Activated naive CD8-positive, alpha-beta T cell treated with anti-CD3 and anti-CD28 coated beads, Interleukin-2, amount 10 ng/mL, durations not matched to agents 7 days and 5 days (primary cell): Measurements from ENCODE around the gene PRKAG1. TPM values are rescaled to one million over a fixed set of nuclear protein-coding genes. Genes with fewer than 3 reads are reported as not detected.

ENCODE experiments used
- ATAC-seq: fragments of 150-1000 bp; cut with Tn5 transposase; one replicate; pipeline ENCODE4 v1.10.0; 2021; ENCODE audit warnings: low read depth, moderate library complexity
- POLR2A ChIA-PET: fragments of 350-600 bp; sonication (Branson Sonifier 250); formaldehyde crosslinking; loops from one replicate; lab custom pipeline; 2021; ENCODE audit warnings: antibody characterized with exemption; lab: Charles Lee
- DNase-seq: peaks from one replicate; pipeline ENCODE4 v3.0.0; 2021
- H3K27ac Mint-ChIP-seq: one replicate; pipeline ENCODE4 v1.8.0; 2022; ENCODE audit warnings: mild to moderate bottlenecking, mixed read lengths
- H3K27me3 Mint-ChIP-seq: one replicate; pipeline ENCODE4 v1.8.0; 2022; ENCODE audit warnings: mild to moderate bottlenecking, moderate library complexity, mixed read lengths
- H3K36me3 Mint-ChIP-seq: one replicate; pipeline ENCODE4 v1.8.0; 2021; ENCODE audit warnings: mild to moderate bottlenecking, mixed read lengths
- H3K4me1 Mint-ChIP-seq: one replicate; pipeline ENCODE4 v1.8.0; 2021; ENCODE audit warnings: mixed read lengths
- H3K4me3 Mint-ChIP-seq: one replicate; pipeline ENCODE4 v1.8.0; 2022; ENCODE audit warnings: mild to moderate bottlenecking, moderate library complexity, mixed read lengths
- H3K9me3 Mint-ChIP-seq: one replicate; pipeline ENCODE4 v1.8.0; 2021; ENCODE audit warnings: mixed read lengths
- total RNA-seq, 2 experiments: library from RNA; stranded (reverse); gene quantifications; one replicate each; pipeline ENCODE4 v1.2.3, GENCODE V29; 2021

Gene PRKAG1
- total RNA-seq, 2 experiments from 2014 or later, result 50.0 to 56.6 TPM

GRCh38 chr12:48977290-48978281 lies 41.0 kb downstream of the PRKAG1 start:
- peak; percentile 32 for ATAC-seq
- H3K27me3 Mint-ChIP-seq, result peaks cover 78% of the 10 kb centered on the region
- DNase-seq, result peak; percentile 89
- POLR2A ChIA-PET, result interaction anchor here (1.0 to 3.8 kb wide), 5 partner anchors 8 to 89 kb away, joined by 3 to 15 read pairs (median 4); partner anchors contain the start of gene ARF3
- no peak overlapping the region for H3K27ac Mint-ChIP-seq
- H3K36me3 Mint-ChIP-seq, result no peaks in the 10 kb centered on the region
- H3K4me1 Mint-ChIP-seq, result peaks cover 45% of the 10 kb centered on the region
- H3K9me3 Mint-ChIP-seq, result no peaks in the 10 kb centered on the region
- peak overlapping the region; percentile 42 for H3K4me3 Mint-ChIP-seq

DNA sequence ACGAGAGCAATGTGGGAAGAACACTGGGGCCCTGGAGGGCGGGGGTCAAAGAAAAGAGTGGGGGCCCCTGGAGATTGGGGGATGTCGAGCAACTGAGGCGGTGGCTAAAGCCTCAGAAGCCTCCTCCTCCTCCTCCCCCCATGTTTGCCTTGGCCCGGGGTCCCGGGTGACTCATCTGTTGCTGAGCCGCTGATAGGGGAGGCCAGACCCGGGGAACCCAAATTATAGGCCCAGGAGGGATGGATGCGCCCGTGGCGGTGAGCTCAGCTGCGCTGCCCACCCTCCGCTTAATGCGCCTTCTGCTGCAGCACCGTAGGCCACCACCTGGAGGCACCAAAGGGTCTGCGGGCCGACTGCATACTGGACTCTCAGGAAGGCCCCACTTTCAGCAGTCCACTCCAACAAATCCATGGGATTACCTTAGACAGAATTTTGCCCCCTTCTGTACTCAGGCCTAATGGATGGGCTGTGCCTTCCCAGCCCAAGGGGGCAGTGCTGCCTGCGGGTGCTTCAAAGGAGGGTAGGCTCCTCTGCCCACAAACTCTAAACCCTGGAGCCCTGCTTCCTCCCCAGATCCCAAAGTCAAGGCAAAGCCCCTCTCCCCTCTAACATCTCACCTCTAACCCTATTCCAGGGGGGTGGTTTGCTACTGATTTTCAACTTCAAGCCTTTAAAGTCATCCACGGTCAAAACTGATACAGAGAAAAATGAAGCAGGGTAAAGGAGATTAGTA lies 44.5 kb downstream of the PRKAG1 start:
- POLR2A ChIA-PET, result no interaction called here
- no peaks in the 10 kb centered on the region for H3K9me3 Mint-ChIP-seq
- DNase-seq (peak; percentile 58), ATAC-seq (no peak)
- H3K36me3 Mint-ChIP-seq, result no peaks in the 10 kb centered on the region
- no peak overlapping the region for H3K27ac Mint-ChIP-seq
- no peak overlapping the region for H3K4me3 Mint-ChIP-seq
- peaks cover 87% of the 10 kb centered on the region for H3K27me3 Mint-ChIP-seq
- peaks cover 30% of the 10 kb centered on the region for H3K4me1 Mint-ChIP-seq

DNA sequence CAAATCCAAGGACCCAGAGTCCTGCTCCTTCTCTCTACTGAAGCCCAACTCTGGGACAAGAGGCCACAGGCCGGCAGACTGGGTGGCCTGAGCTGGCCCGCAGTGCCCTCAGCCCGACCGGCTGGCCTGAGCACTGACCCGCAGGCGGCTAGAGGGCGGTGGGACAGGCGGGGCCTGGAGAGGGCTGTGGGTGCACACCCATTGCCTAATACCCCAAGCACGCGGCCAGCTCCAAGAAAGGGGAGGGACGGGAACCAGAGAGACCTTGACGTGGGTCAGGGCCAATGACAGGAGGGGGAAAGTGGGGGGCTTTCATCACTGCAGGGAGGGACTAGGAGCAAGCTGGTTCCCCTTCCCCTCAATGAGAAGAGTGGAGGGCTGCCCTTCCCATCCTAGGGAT lies 45.0 kb downstream of the PRKAG1 start:
- H3K27me3 Mint-ChIP-seq, result peaks cover 83% of the 10 kb centered on the region
- DNase-seq (peak; percentile 30), ATAC-seq (no peak)
- POLR2A ChIA-PET, result no interaction called here
- no peaks in the 10 kb centered on the region for H3K36me3 Mint-ChIP-seq
- H3K27ac Mint-ChIP-seq, result no peak overlapping the region
- H3K9me3 Mint-ChIP-seq, result no peaks in the 10 kb centered on the region
- peaks cover 25% of the 10 kb centered on the region for H3K4me1 Mint-ChIP-seq
- no peak overlapping the region for H3K4me3 Mint-ChIP-seq

DNA sequence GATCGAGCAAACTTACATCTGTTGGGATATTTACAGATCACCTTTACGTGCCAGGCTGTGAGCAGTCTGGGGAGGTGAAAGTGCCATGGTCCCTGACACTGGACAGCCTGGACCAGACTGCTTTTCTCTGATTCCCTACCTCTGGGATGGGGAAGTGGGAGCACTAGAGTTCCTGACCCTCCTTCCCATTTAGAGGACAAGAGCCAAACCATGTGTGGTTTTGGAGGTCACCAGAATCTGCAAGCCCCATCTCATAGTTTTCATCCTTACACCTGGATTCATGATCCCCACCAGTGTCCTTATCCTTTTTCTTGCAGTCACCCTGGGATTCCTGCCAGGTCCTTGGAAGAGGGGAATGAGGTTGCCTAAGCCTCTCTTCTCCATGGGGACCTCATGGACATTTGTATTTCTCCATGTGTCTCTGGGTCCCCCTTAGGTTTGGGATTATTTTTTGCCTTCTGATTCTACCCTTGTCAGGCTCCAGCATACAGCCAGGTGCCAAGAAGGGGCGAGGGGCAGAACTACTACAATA lies 45.6 kb downstream of the PRKAG1 start:
- no peak overlapping the region for H3K27ac Mint-ChIP-seq
- no peak overlapping the region for H3K4me3 Mint-ChIP-seq
- DNase-seq (no peak), ATAC-seq (no peak)
- POLR2A ChIA-PET, result no interaction called here
- no peaks in the 10 kb centered on the region for H3K9me3 Mint-ChIP-seq
- peaks cover 25% of the 10 kb centered on the region for H3K4me1 Mint-ChIP-seq
- H3K27me3 Mint-ChIP-seq, result peaks cover 87% of the 10 kb centered on the region
- H3K36me3 Mint-ChIP-seq, result no peaks in the 10 kb centered on the region

GRCh38 chr12:48972213-48972951 lies 46.2 kb downstream of the PRKAG1 start:
- peak; percentile 44 for DNase-seq
- Mint-ChIP-seq H3K27ac (no peak overlapping the region), H3K36me3 (no peaks in the 10 kb centered on the region), H3K9me3 (no peaks in the 10 kb centered on the region), H3K4me1 (peaks cover 20% of the 10 kb centered on the region), H3K27me3 (peaks cover 85% of the 10 kb centered on the region), H3K4me3 (peak overlapping the region; percentile 79)
- POLR2A ChIA-PET, result interaction anchor here (0.6 kb wide), 1 partner anchor 81 kb away, joined by 4 read pairs; no protein-coding TSS in a partner anchor
- peak; percentile 28 for ATAC-seq

GRCh38 chr12:48970702-48971334 lies 47.8 kb downstream of the PRKAG1 start:
- DNase-seq, result no peak
- peaks cover 16% of the 10 kb centered on the region for H3K4me1 Mint-ChIP-seq
- ATAC-seq, result no peak
- H3K36me3 Mint-ChIP-seq, result no peaks in the 10 kb centered on the region
- peaks cover 72% of the 10 kb centered on the region for H3K27me3 Mint-ChIP-seq
- no peaks in the 10 kb centered on the region for H3K9me3 Mint-ChIP-seq
- POLR2A ChIA-PET, result no interaction called here
- H3K4me3 Mint-ChIP-seq, result peak overlapping the region; percentile 45
- H3K27ac Mint-ChIP-seq, result no peak overlapping the region

- Mint-ChIP-seq H3K9me3 (no peaks in the 10 kb centered on the region), H3K27ac (no peak overlapping the region), H3K27me3 (peaks cover 66% of the 10 kb centered on the region), H3K4me3 (peak overlapping the region; percentile 5), H3K36me3 (no peaks in the 10 kb centered on the region), H3K4me1 (peaks cover 16% of the 10 kb centered on the region)
- DNase-seq, result peak; percentile 59
- ATAC-seq, result peak; percentile 40
- POLR2A ChIA-PET, result interaction anchor here (0.5 to 1.5 kb wide), 4 partner anchors 8 to 22 kb away, joined by 4 to 13 read pairs (median 6); partner anchors contain the start of genes ARF3 and WNT1
Measured at GRCh38 chr12:48969833-48970701, 48.5 kb downstream of the PRKAG1 start.

GRCh38 chr12:48969160-48969771 lies 49.3 kb downstream of the PRKAG1 start:
- POLR2A ChIA-PET, result interaction anchor here (0.5 to 1.5 kb wide), 4 partner anchors 9 to 23 kb away, joined by 4 to 13 read pairs (median 6); partner anchors contain the start of genes ARF3 and WNT1
- Mint-ChIP-seq H3K27me3 (peaks cover 58% of the 10 kb centered on the region), H3K4me1 (peaks cover 16% of the 10 kb centered on the region), H3K27ac (no peak overlapping the region), H3K36me3 (no peaks in the 10 kb centered on the region), H3K4me3 (no peak overlapping the region), H3K9me3 (no peaks in the 10 kb centered on the region)
- ATAC-seq (no peak), DNase-seq (no peak)

DNA sequence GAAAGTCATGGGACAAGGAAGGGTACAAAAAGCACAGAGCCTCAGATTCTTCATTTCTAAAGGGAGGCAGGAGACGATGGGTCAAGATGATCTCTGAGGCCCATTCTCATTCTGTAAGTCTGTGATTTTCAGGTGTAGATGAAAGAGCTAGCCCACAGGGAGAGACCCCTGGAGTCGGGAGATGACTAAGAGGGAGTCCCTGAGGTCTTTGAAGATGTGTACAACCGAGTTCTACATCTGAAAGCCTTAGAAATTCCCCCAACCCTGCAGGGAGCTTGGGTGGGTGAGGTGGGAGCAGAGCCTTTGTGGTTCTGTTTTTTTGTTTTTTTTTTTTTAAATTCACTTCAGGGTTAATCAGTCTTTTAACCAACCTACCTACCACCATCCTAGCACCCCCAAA lies 50.1 kb downstream of the PRKAG1 start:
- ATAC-seq (no peak), DNase-seq (no peak)
- Mint-ChIP-seq H3K4me3 (no peak overlapping the region), H3K27ac (no peak overlapping the region), H3K4me1 (peaks cover 16% of the 10 kb centered on the region), H3K36me3 (no peaks in the 10 kb centered on the region), H3K9me3 (no peaks in the 10 kb centered on the region), H3K27me3 (peaks cover 51% of the 10 kb centered on the region)
- POLR2A ChIA-PET, result interaction anchor here (0.6 to 1.5 kb wide), 3 partner anchors 11 to 90 kb away, joined by 3 to 13 read pairs (median 4); partner anchors contain the start of gene ARF3

- no peaks in the 10 kb centered on the region for H3K36me3 Mint-ChIP-seq
- POLR2A ChIA-PET, result interaction anchor here (0.6 kb wide), 1 partner anchor 90 kb away, joined by 3 read pairs; no protein-coding TSS in a partner anchor
- H3K27ac Mint-ChIP-seq, result no peak overlapping the region
- no peak for ATAC-seq
- peaks cover 47% of the 10 kb centered on the region for H3K27me3 Mint-ChIP-seq
- H3K9me3 Mint-ChIP-seq, result no peaks in the 10 kb centered on the region
- DNase-seq, result no peak
- H3K4me1 Mint-ChIP-seq, result peaks cover 16% of the 10 kb centered on the region
- H3K4me3 Mint-ChIP-seq, result no peak overlapping the region
Measured at GRCh38 chr12:48967991-48968390, 50.6 kb downstream of the PRKAG1 start.
